NOMO-1 (cell line): ENCODE data around the gene PROB1.
A peak's percentile ranks its signal among the peaks of the same experiment; 100 is the strongest.

Experiments
- DNase-seq, 2 experiments: peaks; one replicate each; lab custom pipeline; 2025; ENCODE audit not compliant: unreplicated experiment in 2 of 2; lab: John Stamatoyannopoulos, UW

PROB1 gene

DNA sequence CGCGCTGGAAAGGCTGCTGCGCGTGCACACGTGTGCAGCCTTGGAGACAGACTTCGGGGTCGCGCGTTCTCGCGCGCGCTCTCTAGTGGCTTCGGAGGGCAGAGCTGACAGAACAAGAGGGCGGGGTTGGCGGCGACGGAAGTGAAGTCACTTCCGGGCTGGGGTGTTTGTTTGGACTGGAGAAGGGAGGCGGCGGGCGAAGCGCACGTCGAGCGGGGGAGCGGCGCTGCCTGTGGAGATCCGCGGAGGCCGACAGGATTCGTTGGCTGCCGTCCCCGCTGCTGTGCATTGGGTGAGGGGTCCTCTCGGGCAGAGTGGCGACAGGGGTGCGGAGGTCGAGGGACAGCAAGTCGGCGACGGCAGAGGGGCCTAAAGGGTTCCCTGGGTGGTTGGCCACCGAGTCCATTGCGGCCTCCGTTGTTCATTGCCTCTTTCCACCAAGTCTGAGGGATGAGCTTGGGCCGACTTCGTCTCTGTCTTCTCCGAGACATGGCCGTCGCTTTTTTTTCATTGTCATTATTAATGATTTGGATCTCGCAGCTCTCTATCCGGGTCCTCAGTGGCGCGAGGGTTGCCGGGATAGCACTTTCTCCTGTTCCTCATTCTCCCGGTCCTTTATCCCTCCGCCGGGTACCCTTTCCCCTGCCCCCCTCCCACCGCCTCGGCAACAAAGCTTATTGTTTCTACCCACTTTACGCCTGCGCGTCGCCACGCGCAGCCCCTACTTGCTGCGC lies 53.0 kb downstream of the PROB1 start, which contains the start of gene PAIP2:
Gene PAIP2 (plus strand): TSS at position 166 of the 734 bp plus-strand sequence. CDS start 21,931 bp downstream, outside the sequence.
- DNase-seq = peak; percentile 95 to 97

DNA sequence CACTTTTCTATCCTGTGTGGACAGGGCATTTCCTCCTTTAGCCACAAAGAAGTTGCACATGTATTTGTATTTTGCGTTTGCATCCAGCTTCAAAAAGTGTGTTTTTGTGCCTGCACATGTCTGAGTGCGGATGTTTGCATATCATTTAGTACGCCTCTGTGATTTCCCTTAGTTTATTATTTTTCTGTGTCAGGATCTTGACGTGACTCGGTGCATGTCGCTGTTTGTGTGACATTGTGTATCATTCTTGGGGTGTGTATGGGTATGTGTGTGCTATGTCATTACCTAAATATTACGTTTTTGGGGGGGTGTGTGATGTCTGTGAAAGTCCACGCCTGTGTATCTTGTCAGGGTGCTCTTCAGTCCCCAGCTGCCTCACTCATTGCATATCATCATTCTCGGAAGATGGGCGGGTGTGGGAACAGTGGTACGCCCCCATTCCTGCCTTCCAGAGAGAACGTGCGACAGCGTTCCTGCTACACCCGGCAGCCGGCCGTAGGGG lies 53.7 kb downstream of the PROB1 start:
- no peak for DNase-seq
